Sigmoid colon (tissue), 7 donors: Measurements from ENCODE around the gene KCNIP1. TPM values are rescaled to one million over a fixed set of nuclear protein-coding genes. Genes with fewer than 3 reads are reported as not detected.

Experiments
- DNase-seq: peaks from one replicate; pipeline ENCODE4 v3.0.0-alpha.2; 2019
- H3K27ac ChIP-seq, 4 donors: fragments of 200-600 bp; sonication (generic); one replicate each; pipeline ENCODE4 v1.5.1; 2016 to 2019; ENCODE audit warnings: mild to moderate bottlenecking in 1 of 4
- H3K27me3 ChIP-seq, 3 donors: fragments of 200-600 bp; sonication (generic); one replicate each; pipeline ENCODE4 v1.5.1; 2019; ENCODE audit warnings: mild to moderate bottlenecking in 1 of 3
- H3K36me3 ChIP-seq, 4 donors: fragments of 200-600 bp; sonication (generic); one replicate each; pipeline ENCODE4 v1.5.1; 2016 to 2019
- H3K4me1 ChIP-seq, 4 donors: fragments of 200-600 bp; sonication (generic); one replicate each; pipeline ENCODE4 v1.5.1; 2017 to 2019
- H3K4me3 ChIP-seq, 4 donors: fragments of 200-600 bp; sonication (generic); one replicate each; pipeline ENCODE4 v1.5.1; 2017 to 2019; ENCODE audit warnings: mild to moderate bottlenecking in 2 of 4, moderate library complexity in 1 of 4
- H3K9me3 ChIP-seq, 4 donors: fragments of 200-600 bp in 3 of 4; sonication (generic) in 3 of 4; one replicate each; pipeline versions ENCODE4 v1.5.1 to v1.6.1; 2013 to 2019
- EP300 ChIP-seq, 4 donors: sonication (generic); formaldehyde crosslinking; IDR thresholded peaks; one replicate each; pipeline ENCODE4 v1.6.1; 2017; ENCODE audit warnings: antibody characterized with exemption in 4 of 4
- POLR2A ChIP-seq, 2 donors: fragments of 450-650 bp; IDR thresholded peaks; one replicate each; pipeline ENCODE4 v1.6.1; 2016; ENCODE audit warnings: antibody characterized with exemption in 2 of 2, mild to moderate bottlenecking in 2 of 2, moderate library complexity in 2 of 2
- POLR2AphosphoS5 ChIP-seq, 4 donors: sonication (generic); formaldehyde crosslinking; IDR thresholded peaks; one replicate each; pipeline ENCODE4 v1.6.1; 2017; ENCODE audit warnings: antibody characterized with exemption in 4 of 4
- WGBS, 2 donors: extraction: QIAGEN DNeasy Blood & Tissue Kit; methylation state at CpG; one replicate each; pipeline ENCODE4 v1.1.7; 2013; 5-methylcytosine and 5-hydroxymethylcytosine counted together
- intact Hi-C: fragments of 100-400 bp; cut with DNase I; formaldehyde crosslinking; loops from one replicate; pipeline ENCODE4 v1.15.1; 2023
- polyA plus RNA-seq, 3 donors: library from polyadenylated mRNA; stranded (reverse); fragments of 200-250 nt; gene quantifications; one replicate each; pipeline ENCODE4 v1.2.3, GENCODE V29; 2013
- total RNA-seq, 4 donors: library from RNA; depleted of rRNA; stranded (reverse); fragments of >200 nt; gene quantifications; one replicate each; pipeline ENCODE4 v1.1.0, GENCODE V29; 2016
- TF ChIP-seq, protein P1 (sequence below), 4 experiments: fragments of 450-650 bp in 3 of 4; fragments of 200-600 bp in 1 of 4; IDR thresholded peaks; one replicate each; pipeline ENCODE4 v1.5.1; 2016 to 2019; ENCODE audit warnings: antibody characterized with exemption in 4 of 4, mild to moderate bottlenecking in 3 of 4, moderate library complexity in 2 of 4
- donor health status: healthy with polysubstance abuse.
- donor health status: Bipolar disorder and iron deficiency.
- donor health status: healthy.

The KCNIP1 gene
- total and polyA plus RNA-seq, 7 donors = 0.28 to 2.8 (median 1.1) TPM; not detected in 2

GRCh38 chr5:170749911-170750431 lies 246.2 kb downstream of the KCNIP1 start:
- DNase-seq = no peak
- 13 to 61% methylated on average over 7 of the region's 7 CpGs for WGBS, 2 donors
- intact Hi-C loops = loop anchor here (5.0 kb wide), 1 partner anchor 592 kb away; no protein-coding TSS in a partner anchor
- TF ChIP-seq POLR2A (IDR thresholded peaks at IDR 0.05) (no peak), POLR2AphosphoS5 (IDR thresholded peaks at IDR 0.05) (no peak), EP300 (IDR thresholded peaks at IDR 0.05) (no peak)
- TF ChIP-seq, protein P1, sequence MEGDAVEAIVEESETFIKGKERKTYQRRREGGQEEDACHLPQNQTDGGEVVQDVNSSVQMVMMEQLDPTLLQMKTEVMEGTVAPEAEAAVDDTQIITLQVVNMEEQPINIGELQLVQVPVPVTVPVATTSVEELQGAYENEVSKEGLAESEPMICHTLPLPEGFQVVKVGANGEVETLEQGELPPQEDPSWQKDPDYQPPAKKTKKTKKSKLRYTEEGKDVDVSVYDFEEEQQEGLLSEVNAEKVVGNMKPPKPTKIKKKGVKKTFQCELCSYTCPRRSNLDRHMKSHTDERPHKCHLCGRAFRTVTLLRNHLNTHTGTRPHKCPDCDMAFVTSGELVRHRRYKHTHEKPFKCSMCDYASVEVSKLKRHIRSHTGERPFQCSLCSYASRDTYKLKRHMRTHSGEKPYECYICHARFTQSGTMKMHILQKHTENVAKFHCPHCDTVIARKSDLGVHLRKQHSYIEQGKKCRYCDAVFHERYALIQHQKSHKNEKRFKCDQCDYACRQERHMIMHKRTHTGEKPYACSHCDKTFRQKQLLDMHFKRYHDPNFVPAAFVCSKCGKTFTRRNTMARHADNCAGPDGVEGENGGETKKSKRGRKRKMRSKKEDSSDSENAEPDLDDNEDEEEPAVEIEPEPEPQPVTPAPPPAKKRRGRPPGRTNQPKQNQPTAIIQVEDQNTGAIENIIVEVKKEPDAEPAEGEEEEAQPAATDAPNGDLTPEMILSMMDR (IDR thresholded peaks at IDR 0.05) = no peak
- Histone ChIP-seq H3K4me3 (no peak overlapping the region), H3K4me1 (peaks cover 0 to 42% (median 40%) of the 10 kb centered on the region in 4 donors), H3K27ac (no peak overlapping the region), H3K27me3 (no peaks in the 10 kb centered on the region), H3K36me3 (no peaks in the 10 kb centered on the region), H3K9me3 (no peaks in the 10 kb centered on the region)

- Histone ChIP-seq H3K9me3 (no peaks in the 10 kb centered on the region), H3K27ac (no peak overlapping the region), H3K4me3 (no peak overlapping the region), H3K4me1 (peaks cover 0 to 37% (median 33%) of the 10 kb centered on the region in 4 donors), H3K36me3 (no peaks in the 10 kb centered on the region), H3K27me3 (no peaks in the 10 kb centered on the region)
- DNase-seq = no peak
- intact Hi-C loops = no loop called here
- 71 to 73% methylated on average over 6 of the region's 6 CpGs for WGBS, 2 donors
- TF ChIP-seq POLR2A (IDR thresholded peaks at IDR 0.05) (no peak), POLR2AphosphoS5 (IDR thresholded peaks at IDR 0.05) (no peak), EP300 (IDR thresholded peaks at IDR 0.05) (no peak)
- TF ChIP-seq, protein P1 (IDR thresholded peaks at IDR 0.05) = no peak
Observed at GRCh38 chr5:170750791-170751190, 247.0 kb downstream of the KCNIP1 start.

DNA sequence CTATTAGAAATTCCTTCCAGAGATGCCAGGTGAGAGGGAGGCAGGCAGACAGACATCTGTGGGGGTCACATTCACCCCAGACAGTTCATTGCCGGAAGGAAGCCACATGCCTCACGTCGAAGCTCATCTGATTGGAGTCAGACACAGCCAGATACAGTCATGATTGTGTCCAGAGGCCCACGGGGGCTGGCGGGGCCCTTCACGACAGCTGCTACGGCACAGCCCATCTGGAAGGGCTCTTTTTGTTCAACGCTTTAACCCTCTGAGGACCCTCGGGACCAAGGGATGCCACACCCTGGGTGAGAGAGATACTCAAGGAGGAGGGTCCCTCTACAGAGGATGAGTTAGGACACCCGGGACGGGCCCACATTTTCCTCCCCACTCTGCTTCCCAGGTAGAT lies 247.8 kb downstream of the KCNIP1 start:
- Histone ChIP-seq H3K27me3 (no peaks in the 10 kb centered on the region), H3K9me3 (no peaks in the 10 kb centered on the region), H3K27ac (no peak overlapping the region), H3K36me3 (no peaks in the 10 kb centered on the region), H3K4me1 (peaks cover 0 to 37% (median 31%) of the 10 kb centered on the region in 4 donors), H3K4me3 (no peak overlapping the region)
- intact Hi-C loops = no loop called here
- TF ChIP-seq, protein P1 (IDR thresholded peaks at IDR 0.05) = no peak
- TF ChIP-seq EP300 (IDR thresholded peaks at IDR 0.05) = no peak
- no peak for TF ChIP-seq POLR2A (IDR thresholded peaks at IDR 0.05)
- no peak for TF ChIP-seq POLR2AphosphoS5 (IDR thresholded peaks at IDR 0.05)
- DNase-seq = no peak
- WGBS, 2 donors = 67 to 81% methylated on average over 11 of the region's 11 CpGs

- Histone ChIP-seq H3K4me3 (no peak overlapping the region), H3K27ac (no peak overlapping the region), H3K27me3 (no peaks in the 10 kb centered on the region), H3K36me3 (no peaks in the 10 kb centered on the region), H3K4me1 (peaks cover 0 to 39% (median 33%) of the 10 kb centered on the region in 4 donors), H3K9me3 (no peaks in the 10 kb centered on the region)
- intact Hi-C loops = no loop called here
- WGBS, 2 donors = 21 to 44% methylated on average over 10 of the region's 10 CpGs
- DNase-seq = no peak
- TF ChIP-seq, protein P1 (IDR thresholded peaks at IDR 0.05) = no peak
- TF ChIP-seq POLR2AphosphoS5 (IDR thresholded peaks at IDR 0.05) = no peak
- TF ChIP-seq POLR2A (IDR thresholded peaks at IDR 0.05) = no peak
- no peak for TF ChIP-seq EP300 (IDR thresholded peaks at IDR 0.05)
Observed at GRCh38 chr5:170752257-170753215, 248.7 kb downstream of the KCNIP1 start.
